ENCODE results near the gene NFKBIE. TPM values are rescaled to one million over a fixed set of nuclear protein-coding genes. Genes with fewer than 3 reads are reported as not detected.

NFKBIE gene
- total and polyA plus RNA-seq, 9 of the 15 experiments (the other 6 are each of a cell fraction or from before 2014, with no cell fraction given), result 2.1 to 16.4 (median 11.7) TPM

GRCh38 chr6:44253307-44254101 lies 11.8 kb downstream of the NFKBIE start (continued):
- peak; percentile 40; the same call in 1 of the 2 replicates for TF ChIP-seq ZNF592 (IDR thresholded peaks at IDR 0.05)
- no peak for TF ChIP-seq GMEB1 (CRISPR knock-in tag; IDR thresholded peaks at IDR 0.05)
- TF ChIP-seq ZNF785 (CRISPR knock-in tag; IDR thresholded peaks at IDR 0.05), result no peak
- no peak for TF ChIP-seq NR1H2 (CRISPR knock-in tag; IDR thresholded peaks at IDR 0.05)
- no peak for TF ChIP-seq JUND (IDR thresholded peaks at IDR 0.05; ENCODE audit: borderline replicate concordance, low read depth, low read length)
- TF ChIP-seq JUND (tag; IDR thresholded peaks at IDR 0.05; ENCODE audit: borderline replicate concordance, low read depth, low read length), result no peak
- no peak for TF ChIP-seq MEF2A (IDR thresholded peaks at IDR 0.05; ENCODE audit: control insufficient read depth, low read depth, low read length)
- no peak for TF ChIP-seq ZNF174 (CRISPR knock-in tag; IDR thresholded peaks at IDR 0.05)
- TF ChIP-seq BRCA1 (IDR thresholded peaks at IDR 0.05), result no peak
- TF ChIP-seq BRCA1 (CRISPR knock-in tag; IDR thresholded peaks at IDR 0.05), result no peak
- 0 out of 2 replicates have a peak, but pooled peaks have one; percentile 42 for TF ChIP-seq LCOR (CRISPR knock-in tag; IDR thresholded peaks at IDR 0.05)
- TF ChIP-seq ZBTB49 (CRISPR knock-in tag; IDR thresholded peaks at IDR 0.05; ENCODE audit: borderline replicate concordance), result no peak
- TF ChIP-seq FOXP4 (CRISPR knock-in tag; IDR thresholded peaks at IDR 0.05; ENCODE audit: borderline replicate concordance), result 0 out of 2 replicates have a peak, but pooled peaks have one; percentile 27
- no peak; the same call in 1 of the 2 replicates for TF ChIP-seq ZNF324 (CRISPR knock-in tag; IDR thresholded peaks at IDR 0.05)
- TF ChIP-seq RUNX1 (IDR thresholded peaks at IDR 0.05; ENCODE audit: low read depth), result no peak
- TF ChIP-seq KLF16 (IDR thresholded peaks at IDR 0.05), result no peak
- TF ChIP-seq GATAD2A (IDR thresholded peaks at IDR 0.05), result no peak
